HCT116 (cell line): ENCODE measurements around the gene NUDT13.

Experiments
- CEBPB ChIP-seq: IDR thresholded peaks from 2 replicates; pipeline ENCODE4 v1.6.1; 2012; ENCODE audit warnings: low read depth
- POLR2AphosphoS5 ChIP-seq: IDR thresholded peaks from 2 replicates; pipeline ENCODE4 v1.6.1; 2011; ENCODE audit warnings: mild to moderate bottlenecking, low read depth, low read length, moderate library complexity
- RAD21 ChIP-seq: IDR thresholded peaks from 2 replicates; pipeline ENCODE4 v1.6.1; 2012; ENCODE audit warnings: low read depth, mild to moderate bottlenecking
- ZFX ChIP-seq: fragments of 450-650 bp; IDR thresholded peaks from 2 replicates; pipeline ENCODE4 v1.6.1; 2017
- ZNF274 ChIP-seq: fragments of 200-500 bp; sonication (Bioruptor generic); IDR thresholded peaks from 2 replicates; pipeline ENCODE4 v1.6.1; 2014; ENCODE audit warnings: mild to moderate bottlenecking, low read depth, low read length, inconsistent platforms
- TF ChIP-seq, protein P1 (sequence below): IDR thresholded peaks from 2 replicates; pipeline ENCODE4 v1.6.1; 2011; ENCODE audit warnings: mild to moderate bottlenecking, low read length, moderate library complexity; ENCODE audit not compliant: insufficient replicate concordance; ENCODE audit errors: extremely low read depth
- TF ChIP-seq, protein P2 (sequence below), 3 experiments: fragments of 200-600 bp in 1 of 3; sonication (generic) in 1 of 3; IDR thresholded peaks in 2 of 3; conservative IDR thresholded peaks in 1 of 3; 2 replicates each; pipeline ENCODE4 v1.5.1; 2012 to 2017; ENCODE audit warnings: low read depth in 2 of 3, low read length in 2 of 3, antibody characterized with exemption in 1 of 3, borderline replicate concordance in 1 of 3, control low read depth in 1 of 3, mild to moderate bottlenecking in 1 of 3, mixed read lengths in 1 of 3, mixed run types in 1 of 3, moderate library complexity in 1 of 3; ENCODE audit not compliant: insufficient read depth in 1 of 3

DNA sequence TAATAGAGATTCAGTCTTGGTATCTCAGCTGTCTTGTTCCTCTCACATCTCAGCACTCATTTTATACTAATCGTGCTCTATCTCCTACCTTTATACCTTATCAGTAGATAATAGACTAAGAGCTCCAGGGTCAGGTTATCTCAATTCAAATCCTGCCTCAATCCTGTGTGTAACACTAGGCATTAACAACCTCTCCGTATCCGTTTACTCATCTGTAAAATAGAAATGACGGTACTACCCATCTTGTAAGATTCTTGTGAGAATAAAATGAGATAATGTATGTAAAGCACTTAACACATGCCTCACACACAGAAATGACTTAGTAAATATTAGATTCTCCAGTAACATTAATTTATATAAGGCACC lies 13.0 kb upstream of the NUDT13 start:
- TF ChIP-seq POLR2AphosphoS5 (no peak), CEBPB (no peak), ZFX (no peak), ZNF274 (no peak), RAD21 (no peak)
- TF ChIP-seq, protein P1, sequence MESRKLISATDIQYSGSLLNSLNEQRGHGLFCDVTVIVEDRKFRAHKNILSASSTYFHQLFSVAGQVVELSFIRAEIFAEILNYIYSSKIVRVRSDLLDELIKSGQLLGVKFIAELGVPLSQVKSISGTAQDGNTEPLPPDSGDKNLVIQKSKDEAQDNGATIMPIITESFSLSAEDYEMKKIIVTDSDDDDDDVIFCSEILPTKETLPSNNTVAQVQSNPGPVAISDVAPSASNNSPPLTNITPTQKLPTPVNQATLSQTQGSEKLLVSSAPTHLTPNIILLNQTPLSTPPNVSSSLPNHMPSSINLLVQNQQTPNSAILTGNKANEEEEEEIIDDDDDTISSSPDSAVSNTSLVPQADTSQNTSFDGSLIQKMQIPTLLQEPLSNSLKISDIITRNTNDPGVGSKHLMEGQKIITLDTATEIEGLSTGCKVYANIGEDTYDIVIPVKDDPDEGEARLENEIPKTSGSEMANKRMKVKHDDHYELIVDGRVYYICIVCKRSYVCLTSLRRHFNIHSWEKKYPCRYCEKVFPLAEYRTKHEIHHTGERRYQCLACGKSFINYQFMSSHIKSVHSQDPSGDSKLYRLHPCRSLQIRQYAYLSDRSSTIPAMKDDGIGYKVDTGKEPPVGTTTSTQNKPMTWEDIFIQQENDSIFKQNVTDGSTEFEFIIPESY = no peak
- TF ChIP-seq, protein P2, sequence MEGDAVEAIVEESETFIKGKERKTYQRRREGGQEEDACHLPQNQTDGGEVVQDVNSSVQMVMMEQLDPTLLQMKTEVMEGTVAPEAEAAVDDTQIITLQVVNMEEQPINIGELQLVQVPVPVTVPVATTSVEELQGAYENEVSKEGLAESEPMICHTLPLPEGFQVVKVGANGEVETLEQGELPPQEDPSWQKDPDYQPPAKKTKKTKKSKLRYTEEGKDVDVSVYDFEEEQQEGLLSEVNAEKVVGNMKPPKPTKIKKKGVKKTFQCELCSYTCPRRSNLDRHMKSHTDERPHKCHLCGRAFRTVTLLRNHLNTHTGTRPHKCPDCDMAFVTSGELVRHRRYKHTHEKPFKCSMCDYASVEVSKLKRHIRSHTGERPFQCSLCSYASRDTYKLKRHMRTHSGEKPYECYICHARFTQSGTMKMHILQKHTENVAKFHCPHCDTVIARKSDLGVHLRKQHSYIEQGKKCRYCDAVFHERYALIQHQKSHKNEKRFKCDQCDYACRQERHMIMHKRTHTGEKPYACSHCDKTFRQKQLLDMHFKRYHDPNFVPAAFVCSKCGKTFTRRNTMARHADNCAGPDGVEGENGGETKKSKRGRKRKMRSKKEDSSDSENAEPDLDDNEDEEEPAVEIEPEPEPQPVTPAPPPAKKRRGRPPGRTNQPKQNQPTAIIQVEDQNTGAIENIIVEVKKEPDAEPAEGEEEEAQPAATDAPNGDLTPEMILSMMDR (IDR thresholded peaks at IDR 0.05 in 2 of 3, conservative IDR thresholded peaks at IDR 0.05 in 1 of 3; ENCODE audit: borderline replicate concordance in 1 of 3, insufficient read depth in 1 of 3, low read depth in 2 of 3, low read length in 2 of 3) = no peak
